ENCODE results near the gene TOGARAM2. TPM values are rescaled to one million over a fixed set of nuclear protein-coding genes. Genes with fewer than 3 reads are reported as not detected.

TOGARAM2 gene
- total and polyA plus RNA-seq, 10 of the 15 experiments (the other 5 are each of a cell fraction or from before 2014, with no cell fraction given): 0.01 to 0.06 (median 0.03) TPM; not detected in 7

DNA sequence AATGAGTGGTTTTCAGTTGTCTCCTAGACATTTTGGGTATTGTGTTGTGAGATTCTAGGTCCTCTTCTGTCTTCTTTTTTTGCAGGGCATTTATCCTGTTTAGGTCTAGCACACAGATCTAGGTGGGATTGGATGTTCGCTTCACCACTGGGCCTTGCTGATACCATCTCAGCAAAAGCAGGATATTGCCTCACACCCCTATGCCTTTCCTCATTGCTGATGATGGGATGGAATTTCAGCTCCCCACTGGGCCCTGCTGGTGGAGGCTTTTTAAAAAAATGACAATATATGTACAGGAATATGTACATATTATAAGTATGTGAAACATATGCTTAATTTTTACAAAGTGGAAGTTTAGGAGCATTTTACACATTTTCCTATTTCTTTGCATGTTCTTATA, 5.4 kb upstream of the TOGARAM2 start:
- no peaks in the 10 kb centered on the region for H3K4me1 ChIP-seq (ENCODE audit: control insufficient read depth, insufficient read depth, low read length)
- FAIRE-seq (no peak), ATAC-seq (no peak), DNase-seq (ENCODE audit: low read depth, low spot score) (no peak)
- H3K4me3 ChIP-seq: no peak overlapping the region
- H3K79me2 ChIP-seq (ENCODE audit: control insufficient read depth, insufficient read depth, low read length): no peaks in the 10 kb centered on the region
- no peaks in the 10 kb centered on the region for H3K9me3 ChIP-seq (replicated peaks; ENCODE audit: control insufficient read depth, insufficient read depth, low read length)
- no peak overlapping the region for H2AFZ ChIP-seq (ENCODE audit: control insufficient read depth, low read depth, low read length)
- CTCF ChIA-PET: no interaction called here
- no peak overlapping the region for H3K27ac ChIP-seq (ENCODE audit: control insufficient read depth, insufficient read depth)
- no TSS peak for BruUV-seq (replicated peaks)
- intact Hi-C loops (cut with micrococcal nuclease; ENCODE audit: unreplicated experiment): no loop called here
- SMC1A ChIA-PET (ENCODE audit: uncharacterized antibody, unreplicated experiment): no interaction called here
- H4K20me1 ChIP-seq (ENCODE audit: control insufficient read depth, insufficient read depth): no peaks in the 10 kb centered on the region
- in situ Hi-C loops (cut with MboI): no loop called here
- POLR2A ChIA-PET: no interaction called here
- H3K27me3 ChIP-seq (replicated peaks in 1 of 2; ENCODE audit: control insufficient read depth in 2 of 2, insufficient read depth in 2 of 2, low read length in 1 of 2): no peaks in the 10 kb centered on the region; a peak in 1 of 4 replicates
- no peak overlapping the region for H3K4me2 ChIP-seq (ENCODE audit: control insufficient read depth, insufficient read depth)
- 85% methylated on average over 1 of the region's 1 CpG for WGBS (ENCODE audit: insufficient coverage, insufficient replicate concordance, low lambda C conversion rate, missing lambda C conversion rate)
- H3K36me3 ChIP-seq (ENCODE audit: control insufficient read depth in 2 of 2, insufficient read depth in 2 of 2, low read length in 1 of 2): no peaks in the 10 kb centered on the region
- RAD21 ChIA-PET (ENCODE audit: unreplicated experiment): no interaction called here
- no peak overlapping the region for H3K9ac ChIP-seq (ENCODE audit: control insufficient read depth, insufficient read depth, low read length)
- TF ChIP-seq, protein P1, sequence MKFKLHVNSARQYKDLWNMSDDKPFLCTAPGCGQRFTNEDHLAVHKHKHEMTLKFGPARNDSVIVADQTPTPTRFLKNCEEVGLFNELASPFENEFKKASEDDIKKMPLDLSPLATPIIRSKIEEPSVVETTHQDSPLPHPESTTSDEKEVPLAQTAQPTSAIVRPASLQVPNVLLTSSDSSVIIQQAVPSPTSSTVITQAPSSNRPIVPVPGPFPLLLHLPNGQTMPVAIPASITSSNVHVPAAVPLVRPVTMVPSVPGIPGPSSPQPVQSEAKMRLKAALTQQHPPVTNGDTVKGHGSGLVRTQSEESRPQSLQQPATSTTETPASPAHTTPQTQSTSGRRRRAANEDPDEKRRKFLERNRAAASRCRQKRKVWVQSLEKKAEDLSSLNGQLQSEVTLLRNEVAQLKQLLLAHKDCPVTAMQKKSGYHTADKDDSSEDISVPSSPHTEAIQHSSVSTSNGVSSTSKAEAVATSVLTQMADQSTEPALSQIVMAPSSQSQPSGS (IDR thresholded peaks at IDR 0.05; ENCODE audit: low read length): no peak
- no peak for TF ChIP-seq MYB (IDR thresholded peaks at IDR 0.05; ENCODE audit: borderline replicate concordance, low read depth, low read length)
- TF ChIP-seq, protein P2, sequence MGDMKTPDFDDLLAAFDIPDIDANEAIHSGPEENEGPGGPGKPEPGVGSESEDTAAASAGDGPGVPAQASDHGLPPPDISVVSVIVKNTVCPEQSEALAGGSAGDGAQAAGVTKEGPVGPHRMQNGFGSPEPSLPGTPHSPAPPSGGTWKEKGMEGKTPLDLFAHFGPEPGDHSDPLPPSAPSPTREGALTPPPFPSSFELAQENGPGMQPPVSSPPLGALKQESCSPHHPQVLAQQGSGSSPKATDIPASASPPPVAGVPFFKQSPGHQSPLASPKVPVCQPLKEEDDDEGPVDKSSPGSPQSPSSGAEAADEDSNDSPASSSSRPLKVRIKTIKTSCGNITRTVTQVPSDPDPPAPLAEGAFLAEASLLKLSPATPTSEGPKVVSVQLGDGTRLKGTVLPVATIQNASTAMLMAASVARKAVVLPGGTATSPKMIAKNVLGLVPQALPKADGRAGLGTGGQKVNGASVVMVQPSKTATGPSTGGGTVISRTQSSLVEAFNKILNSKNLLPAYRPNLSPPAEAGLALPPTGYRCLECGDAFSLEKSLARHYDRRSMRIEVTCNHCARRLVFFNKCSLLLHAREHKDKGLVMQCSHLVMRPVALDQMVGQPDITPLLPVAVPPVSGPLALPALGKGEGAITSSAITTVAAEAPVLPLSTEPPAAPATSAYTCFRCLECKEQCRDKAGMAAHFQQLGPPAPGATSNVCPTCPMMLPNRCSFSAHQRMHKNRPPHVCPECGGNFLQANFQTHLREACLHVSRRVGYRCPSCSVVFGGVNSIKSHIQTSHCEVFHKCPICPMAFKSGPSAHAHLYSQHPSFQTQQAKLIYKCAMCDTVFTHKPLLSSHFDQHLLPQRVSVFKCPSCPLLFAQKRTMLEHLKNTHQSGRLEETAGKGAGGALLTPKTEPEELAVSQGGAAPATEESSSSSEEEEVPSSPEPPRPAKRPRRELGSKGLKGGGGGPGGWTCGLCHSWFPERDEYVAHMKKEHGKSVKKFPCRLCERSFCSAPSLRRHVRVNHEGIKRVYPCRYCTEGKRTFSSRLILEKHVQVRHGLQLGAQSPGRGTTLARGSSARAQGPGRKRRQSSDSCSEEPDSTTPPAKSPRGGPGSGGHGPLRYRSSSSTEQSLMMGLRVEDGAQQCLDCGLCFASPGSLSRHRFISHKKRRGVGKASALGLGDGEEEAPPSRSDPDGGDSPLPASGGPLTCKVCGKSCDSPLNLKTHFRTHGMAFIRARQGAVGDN (IDR thresholded peaks at IDR 0.05): no peak
- TF ChIP-seq, protein P3, sequence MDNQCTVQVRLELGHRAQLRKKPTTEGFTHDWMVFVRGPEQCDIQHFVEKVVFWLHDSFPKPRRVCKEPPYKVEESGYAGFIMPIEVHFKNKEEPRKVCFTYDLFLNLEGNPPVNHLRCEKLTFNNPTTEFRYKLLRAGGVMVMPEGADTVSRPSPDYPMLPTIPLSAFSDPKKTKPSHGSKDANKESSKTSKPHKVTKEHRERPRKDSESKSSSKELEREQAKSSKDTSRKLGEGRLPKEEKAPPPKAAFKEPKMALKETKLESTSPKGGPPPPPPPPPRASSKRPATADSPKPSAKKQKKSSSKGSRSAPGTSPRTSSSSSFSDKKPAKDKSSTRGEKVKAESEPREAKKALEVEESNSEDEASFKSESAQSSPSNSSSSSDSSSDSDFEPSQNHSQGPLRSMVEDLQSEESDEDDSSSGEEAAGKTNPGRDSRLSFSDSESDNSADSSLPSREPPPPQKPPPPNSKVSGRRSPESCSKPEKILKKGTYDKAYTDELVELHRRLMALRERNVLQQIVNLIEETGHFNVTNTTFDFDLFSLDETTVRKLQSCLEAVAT (IDR thresholded peaks at IDR 0.05): no peak
- no peak for TF ChIP-seq EP300 (IDR thresholded peaks at IDR 0.05; ENCODE audit: borderline replicate concordance in 1 of 2, control insufficient read depth in 1 of 2, low read depth in 2 of 2, low read length in 2 of 2)
